Colonic mucosa (tissue), 4 donors: Measurements from ENCODE around the gene CHRNA4. TPM values are rescaled to one million over a fixed set of nuclear protein-coding genes. Genes with fewer than 3 reads are reported as not detected.

Source experiments
- DNase-seq: peaks from one replicate; pipeline ENCODE4 v3.0.0-alpha.2; 2020
- H3K27ac ChIP-seq: fragments of 200-600 bp; one replicate; pipeline ENCODE4 v1.8.0; 2021
- H3K27me3 ChIP-seq: fragments of 200-600 bp; one replicate; pipeline ENCODE4 v1.8.0; 2021
- H3K36me3 ChIP-seq: fragments of 200-600 bp; one replicate; pipeline ENCODE4 v1.8.0; 2021
- H3K4me1 ChIP-seq: fragments of 200-600 bp; one replicate; pipeline ENCODE4 v1.8.0; 2021; ENCODE audit warnings: mild to moderate bottlenecking
- H3K4me3 ChIP-seq: fragments of 200-600 bp; one replicate; pipeline ENCODE4 v1.8.0; 2021
- H3K9ac ChIP-seq, 2 donors: one replicate each; pipeline ENCODE4 v1.7.0; 2013; ENCODE audit warnings: control low read depth in 2 of 2, low read depth in 2 of 2, low read length in 2 of 2
- H3K9me3 ChIP-seq: fragments of 200-600 bp; one replicate; pipeline ENCODE4 v1.8.0; 2021
- intact Hi-C: fragments of 100-400 bp; cut with DNase I; formaldehyde crosslinking; loops from one replicate; pipeline ENCODE4 v1.14.1; 2022
- total RNA-seq, 2 donors: library from RNA; stranded (reverse); fragmentation: NEBNext Ultra II Directional in 1 of 2; extraction: Animal tissue kit (Norgen Biotek cat#: 25700) in 1 of 2; gene quantifications; one replicate each; pipeline ENCODE4 v1.2.1, GENCODE V29; 2021
- TF ChIP-seq, protein P1 (sequence below): fragments of 200-600 bp; IDR thresholded peaks from one replicate; pipeline ENCODE4 v1.8.0; 2022; ENCODE audit warnings: antibody characterized with exemption, mild to moderate bottlenecking
- donor health status: healthy.
- donor health status: DM: no; HTN: no; CAD: no.
- donor health status: DM: no; HTN: no; CAD: no.

CHRNA4 gene
- total RNA-seq, 2 donors from 2014 or later: 0.05 TPM; not detected in 1

GRCh38 chr20:63325021-63325471, 36.1 kb downstream of the CHRNA4 start:
- Histone ChIP-seq H3K4me1 (no peaks in the 10 kb centered on the region), H3K36me3 (no peaks in the 10 kb centered on the region), H3K4me3 (no peak overlapping the region), H3K27me3 (no peaks in the 10 kb centered on the region), H3K9ac (no peak overlapping the region), H3K27ac (no peak overlapping the region), H3K9me3 (no peaks in the 10 kb centered on the region)
- TF ChIP-seq, protein P1, sequence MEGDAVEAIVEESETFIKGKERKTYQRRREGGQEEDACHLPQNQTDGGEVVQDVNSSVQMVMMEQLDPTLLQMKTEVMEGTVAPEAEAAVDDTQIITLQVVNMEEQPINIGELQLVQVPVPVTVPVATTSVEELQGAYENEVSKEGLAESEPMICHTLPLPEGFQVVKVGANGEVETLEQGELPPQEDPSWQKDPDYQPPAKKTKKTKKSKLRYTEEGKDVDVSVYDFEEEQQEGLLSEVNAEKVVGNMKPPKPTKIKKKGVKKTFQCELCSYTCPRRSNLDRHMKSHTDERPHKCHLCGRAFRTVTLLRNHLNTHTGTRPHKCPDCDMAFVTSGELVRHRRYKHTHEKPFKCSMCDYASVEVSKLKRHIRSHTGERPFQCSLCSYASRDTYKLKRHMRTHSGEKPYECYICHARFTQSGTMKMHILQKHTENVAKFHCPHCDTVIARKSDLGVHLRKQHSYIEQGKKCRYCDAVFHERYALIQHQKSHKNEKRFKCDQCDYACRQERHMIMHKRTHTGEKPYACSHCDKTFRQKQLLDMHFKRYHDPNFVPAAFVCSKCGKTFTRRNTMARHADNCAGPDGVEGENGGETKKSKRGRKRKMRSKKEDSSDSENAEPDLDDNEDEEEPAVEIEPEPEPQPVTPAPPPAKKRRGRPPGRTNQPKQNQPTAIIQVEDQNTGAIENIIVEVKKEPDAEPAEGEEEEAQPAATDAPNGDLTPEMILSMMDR: no peak
- intact Hi-C loops: no loop called here
- no peak for DNase-seq

- no peaks in the 10 kb centered on the region for H3K4me1 ChIP-seq
- TF ChIP-seq, protein P1: no peak
- no peak overlapping the region for H3K27ac ChIP-seq
- no peak overlapping the region for H3K4me3 ChIP-seq
- intact Hi-C loops: no loop called here
- no peaks in the 10 kb centered on the region for H3K9me3 ChIP-seq
- no peak for DNase-seq
- H3K9ac ChIP-seq: no peak overlapping the region
- H3K36me3 ChIP-seq: no peaks in the 10 kb centered on the region
- H3K27me3 ChIP-seq: no peaks in the 10 kb centered on the region
Observed at GRCh38 chr20:63323357-63323981, 37.7 kb downstream of the CHRNA4 start.

- Histone ChIP-seq H3K9ac (no peak overlapping the region), H3K4me3 (no peak overlapping the region), H3K27ac (no peak overlapping the region), H3K4me1 (no peaks in the 10 kb centered on the region), H3K9me3 (no peaks in the 10 kb centered on the region), H3K36me3 (no peaks in the 10 kb centered on the region), H3K27me3 (no peaks in the 10 kb centered on the region)
- intact Hi-C loops: no loop called here
- TF ChIP-seq, protein P1: no peak
- no peak for DNase-seq
Observed at GRCh38 chr20:63322933-63323273, 38.2 kb downstream of the CHRNA4 start.

DNA sequence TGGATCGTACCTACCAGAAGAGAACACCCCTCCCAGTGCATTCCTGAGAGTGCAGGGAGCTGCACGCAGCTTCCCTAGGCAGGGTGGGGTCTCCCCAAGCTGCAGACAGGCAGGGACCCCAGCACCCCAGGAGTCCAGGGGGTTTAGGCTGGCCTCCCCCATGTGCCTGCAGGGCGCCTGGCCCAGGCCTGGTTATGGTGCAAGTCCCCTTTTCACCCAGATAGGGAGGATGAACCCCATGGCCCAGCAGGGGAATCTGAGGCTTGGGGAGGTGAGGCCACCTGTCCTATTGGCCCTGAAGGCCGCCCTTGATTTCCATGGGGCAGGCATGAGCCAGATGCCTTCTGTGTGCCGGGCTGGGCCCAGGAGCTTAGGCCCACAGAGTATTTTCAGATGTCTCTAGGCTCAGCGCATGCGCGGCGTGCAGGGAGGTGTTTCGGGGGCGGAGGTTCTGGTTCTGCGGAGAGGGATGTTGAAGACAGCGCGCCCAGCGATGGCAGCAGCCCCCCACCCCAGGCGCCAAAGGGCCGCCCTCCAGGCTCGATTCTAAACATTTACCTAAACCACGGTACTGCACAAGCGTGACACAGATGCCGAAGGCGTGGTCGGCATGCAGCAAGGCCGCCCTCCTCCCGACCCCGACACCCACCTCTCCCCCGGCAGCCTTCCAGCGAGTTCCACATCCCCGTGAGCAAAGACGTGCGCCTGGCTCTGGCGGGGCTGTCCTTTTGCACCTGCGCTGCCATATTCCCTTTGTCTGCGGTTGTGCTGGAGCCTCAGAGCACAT, 38.8 kb downstream of the CHRNA4 start:
- Histone ChIP-seq H3K9me3 (no peaks in the 10 kb centered on the region), H3K36me3 (no peaks in the 10 kb centered on the region), H3K9ac (no peak overlapping the region), H3K4me3 (no peak overlapping the region), H3K27ac (no peak overlapping the region), H3K27me3 (no peaks in the 10 kb centered on the region), H3K4me1 (no peaks in the 10 kb centered on the region)
- intact Hi-C loops: no loop called here
- TF ChIP-seq, protein P1: no peak
- no peak for DNase-seq

GRCh38 chr20:63321148-63321831, 39.9 kb downstream of the CHRNA4 start:
- no peak overlapping the region for H3K27ac ChIP-seq
- no peaks in the 10 kb centered on the region for H3K4me1 ChIP-seq
- TF ChIP-seq, protein P1: no peak
- no peaks in the 10 kb centered on the region for H3K36me3 ChIP-seq
- no peak for DNase-seq
- no peak overlapping the region for H3K4me3 ChIP-seq
- intact Hi-C loops: no loop called here
- H3K27me3 ChIP-seq: no peaks in the 10 kb centered on the region
- H3K9ac ChIP-seq: no peak overlapping the region
- no peaks in the 10 kb centered on the region for H3K9me3 ChIP-seq
